ENCODE measurements around the gene C2CD3.

Gene C2CD3

GRCh38 chr11:74017631-74018030 is 153.2 kb downstream of the C2CD3 start:
- Histone ChIP-seq H3K36me3 (peaks cover 71% of the 10 kb centered on the region), H3K9me3 (no peaks in the 10 kb centered on the region), H3K4me3 (no peak overlapping the region), H3K27me3 (no peaks in the 10 kb centered on the region), H3K9ac (no peak overlapping the region), H4K20me1 (no peaks in the 10 kb centered on the region), H3K4me1 (peaks cover 52% of the 10 kb centered on the region), H3K4me2 (no peak overlapping the region), H3K27ac (no peak overlapping the region)
- TF ChIP-seq Cebpa-rat (IDR thresholded peaks at IDR 0.05) = no peak

- Histone ChIP-seq H3K36me3 (peaks cover 66% of the 10 kb centered on the region), H3K4me1 (peaks cover 63% of the 10 kb centered on the region), H3K27me3 (no peaks in the 10 kb centered on the region), H3K9ac (no peak overlapping the region), H3K4me3 (no peak overlapping the region), H3K4me2 (no peak overlapping the region), H3K27ac (no peak overlapping the region), H4K20me1 (no peaks in the 10 kb centered on the region), H3K9me3 (no peaks in the 10 kb centered on the region)
- no peak for TF ChIP-seq Cebpa-rat (IDR thresholded peaks at IDR 0.05)
Measured at GRCh38 chr11:74015919-74016684, 154.7 kb downstream of the C2CD3 start.

DNA sequence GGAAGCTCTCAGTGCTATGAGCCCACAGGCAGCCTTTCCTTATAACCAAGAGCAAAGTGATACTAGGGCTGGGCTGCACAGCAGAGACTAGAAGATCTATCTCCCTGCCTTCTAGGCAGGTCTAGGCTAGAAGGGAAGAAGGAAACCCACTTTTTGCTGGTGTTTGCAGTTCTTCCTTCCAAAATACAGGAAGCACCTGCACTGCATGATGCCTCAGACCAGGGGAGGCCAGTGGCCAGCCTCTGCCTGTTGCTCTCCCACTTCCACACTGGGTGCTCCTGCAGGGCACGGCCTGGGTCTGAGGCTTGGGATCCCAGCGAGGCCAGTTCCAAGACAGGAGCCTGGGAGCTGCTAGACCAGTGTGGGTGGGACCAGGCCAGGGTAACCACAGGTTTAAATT is 155.9 kb downstream of the C2CD3 start:
- Histone ChIP-seq H3K4me1 (peaks cover 63% of the 10 kb centered on the region), H3K9ac (peak overlapping the region; percentile 16; the same call in 1 of the 2 replicates), H3K36me3 (peaks cover 63% of the 10 kb centered on the region), H4K20me1 (no peaks in the 10 kb centered on the region), H3K27ac (peak overlapping the region; percentile 72), H3K4me2 (peak overlapping the region; percentile 73), H3K27me3 (no peaks in the 10 kb centered on the region), H3K9me3 (no peaks in the 10 kb centered on the region), H3K4me3 (no peak overlapping the region)
- no peak for TF ChIP-seq Cebpa-rat (IDR thresholded peaks at IDR 0.05)

DNA sequence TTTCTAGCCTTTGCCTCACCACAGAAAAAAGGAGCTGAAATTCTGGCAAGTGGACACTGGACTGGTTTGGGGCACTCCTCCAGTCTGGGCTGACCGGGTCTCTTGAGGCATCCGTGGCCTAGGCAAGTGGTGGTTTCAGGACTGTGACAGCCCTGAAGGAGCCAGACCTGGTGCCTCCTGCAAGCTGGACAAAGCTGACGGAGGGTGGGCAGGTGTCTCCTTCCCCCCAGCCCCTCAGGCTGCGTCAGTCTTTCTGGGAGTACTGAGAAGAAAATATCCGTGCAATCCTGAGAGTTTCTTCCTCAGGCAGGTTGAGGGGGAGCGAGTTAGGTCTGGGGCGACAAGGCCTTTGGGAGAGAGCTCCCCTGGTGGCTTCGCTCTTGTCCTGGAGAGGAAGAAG is 157.7 kb downstream of the C2CD3 start:
- Histone ChIP-seq H3K9me3 (no peaks in the 10 kb centered on the region), H4K20me1 (no peaks in the 10 kb centered on the region), H3K4me3 (no peak overlapping the region), H3K36me3 (peaks cover 48% of the 10 kb centered on the region), H3K4me2 (peak overlapping the region; percentile 72), H3K9ac (no peak overlapping the region), H3K4me1 (peaks cover 75% of the 10 kb centered on the region), H3K27me3 (no peaks in the 10 kb centered on the region), H3K27ac (0 out of 2 replicates have a peak overlapping the region, but pooled peaks have one; percentile 9)
- no peak for TF ChIP-seq Cebpa-rat (IDR thresholded peaks at IDR 0.05)

- TF ChIP-seq Cebpa-rat (IDR thresholded peaks at IDR 0.05) = no peak
- Histone ChIP-seq H3K4me1 (peaks cover 77% of the 10 kb centered on the region), H3K9me3 (no peaks in the 10 kb centered on the region), H3K9ac (no peak overlapping the region), H3K36me3 (peaks cover 39% of the 10 kb centered on the region), H4K20me1 (no peaks in the 10 kb centered on the region), H3K27me3 (no peaks in the 10 kb centered on the region), H3K4me3 (no peak overlapping the region), H3K4me2 (peak overlapping the region; percentile 72), H3K27ac (peak overlapping the region; percentile 37; the same call in 1 of the 2 replicates)
Measured at GRCh38 chr11:74012074-74012809, 158.6 kb downstream of the C2CD3 start.

DNA sequence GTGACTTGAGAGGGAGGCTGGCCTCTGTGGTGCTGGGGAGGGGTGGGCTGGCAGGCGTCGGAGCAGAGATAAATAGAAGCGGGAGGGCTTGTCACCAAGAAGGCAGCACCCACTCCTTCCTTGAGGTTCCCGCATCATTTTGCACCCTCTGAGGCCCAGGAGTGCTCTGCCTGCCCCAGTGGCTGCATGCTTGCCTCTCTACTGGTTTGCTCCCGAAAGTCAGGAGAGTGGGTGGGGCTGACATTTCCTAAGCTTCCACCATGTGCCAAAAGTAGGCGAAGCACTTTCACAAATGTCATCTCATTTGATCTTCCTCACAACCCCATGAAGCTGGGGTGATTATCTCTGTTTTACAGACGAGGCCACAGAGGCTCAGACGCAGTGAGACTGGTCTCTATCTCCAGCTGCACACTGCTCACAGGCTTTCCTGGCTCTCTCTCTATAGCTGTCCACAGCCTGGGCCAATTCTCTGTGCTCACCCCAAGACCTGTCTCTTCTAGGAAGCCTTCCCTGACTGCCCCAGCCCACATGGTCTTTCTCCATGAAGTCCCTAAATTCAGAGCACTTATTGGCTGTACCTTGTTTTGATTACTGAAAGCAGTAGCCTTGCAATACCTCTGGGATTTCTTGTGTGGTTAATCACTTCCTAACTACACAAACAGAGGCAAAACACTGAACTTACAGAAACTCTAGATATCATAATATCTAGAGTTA is 159.3 kb downstream of the C2CD3 start:
- H3K9ac ChIP-seq = no peak overlapping the region; the same call in 1 of the 2 replicates
- H3K36me3 ChIP-seq = peaks cover 32% of the 10 kb centered on the region
- H3K4me1 ChIP-seq = peaks cover 77% of the 10 kb centered on the region
- H3K27ac ChIP-seq = peak overlapping the region; percentile 37; the same call in 1 of the 2 replicates
- H3K9me3 ChIP-seq = no peaks in the 10 kb centered on the region
- peak overlapping the region; percentile 72 for H3K4me2 ChIP-seq
- H4K20me1 ChIP-seq = no peaks in the 10 kb centered on the region
- no peak overlapping the region for H3K4me3 ChIP-seq
- no peak for TF ChIP-seq Cebpa-rat (IDR thresholded peaks at IDR 0.05)
- H3K27me3 ChIP-seq = no peaks in the 10 kb centered on the region

- Histone ChIP-seq H3K4me1 (peaks cover 75% of the 10 kb centered on the region), H3K9ac (no peak overlapping the region; the same call in 1 of the 2 replicates), H4K20me1 (no peaks in the 10 kb centered on the region), H3K27ac (peak overlapping the region; percentile 37; the same call in 1 of the 2 replicates), H3K4me3 (no peak overlapping the region), H3K9me3 (no peaks in the 10 kb centered on the region), H3K36me3 (peaks cover 23% of the 10 kb centered on the region), H3K27me3 (no peaks in the 10 kb centered on the region), H3K4me2 (peak overlapping the region; percentile 72)
- TF ChIP-seq Cebpa-rat (IDR thresholded peaks at IDR 0.05) = no peak
Measured at GRCh38 chr11:74010306-74011300, 160.2 kb downstream of the C2CD3 start.

DNA sequence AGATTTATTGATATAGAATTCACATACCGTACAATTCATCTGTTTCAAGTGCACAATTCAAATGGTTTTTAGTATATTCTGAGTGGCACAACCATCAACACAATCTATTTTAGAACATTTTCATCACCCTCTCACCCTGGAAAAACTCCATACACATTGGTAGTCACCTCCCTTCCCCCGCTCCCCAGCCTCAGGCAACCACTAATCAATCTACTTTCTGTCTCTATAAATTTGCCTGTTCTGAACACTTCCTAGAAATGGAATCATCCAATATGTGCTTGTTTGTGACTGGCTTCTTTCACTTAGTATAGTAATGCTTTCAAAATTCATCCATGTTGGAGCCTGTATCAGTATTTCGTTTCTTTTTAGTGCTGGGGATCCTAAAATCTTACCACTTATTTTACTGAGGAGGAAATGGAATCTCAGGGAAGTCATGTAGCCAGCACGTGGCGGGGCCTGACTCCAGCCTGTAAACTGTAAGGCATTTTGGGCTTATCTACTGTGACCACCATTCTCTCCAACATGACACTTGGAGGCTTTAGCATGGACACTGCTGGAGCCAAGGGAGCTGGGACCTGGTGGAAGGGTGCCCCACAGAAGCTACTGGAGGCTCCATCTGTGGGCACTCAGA is 161.0 kb downstream of the C2CD3 start:
- Histone ChIP-seq H4K20me1 (no peaks in the 10 kb centered on the region), H3K27me3 (no peaks in the 10 kb centered on the region), H3K4me1 (peaks cover 72% of the 10 kb centered on the region), H3K27ac (peak overlapping the region; percentile 37; the same call in 1 of the 2 replicates), H3K36me3 (peaks cover 22% of the 10 kb centered on the region), H3K9me3 (no peaks in the 10 kb centered on the region), H3K4me3 (no peak overlapping the region), H3K9ac (no peak overlapping the region), H3K4me2 (peak overlapping the region; percentile 72; the same call in 1 of the 2 replicates)
- no peak for TF ChIP-seq Cebpa-rat (IDR thresholded peaks at IDR 0.05)

Measured in BLaER1 (cell line).